Caco-2 (cell line): Measurements from ENCODE around the gene HDDC2. TPM values are rescaled to one million over a fixed set of nuclear protein-coding genes. Genes with fewer than 3 reads are reported as not detected.

Source experiments
- Bru-seq: library from RNA; stranded (reverse); fragments of 400-500 nt; gene quantifications from one replicate; lab custom pipeline; 2021; lab: Mats Ljungman, UMichigan
- BruChase-seq, 2 experiments: library from RNA; stranded (reverse); fragments of 400-500 nt; gene quantifications; one replicate each; lab custom pipeline; 2021; lab: Mats Ljungman, UMichigan
- BruUV-seq: library from RNA; stranded (reverse); fragments of 400-500 nt; replicated peaks from 2 replicates; lab custom pipeline; 2021; lab: Mats Ljungman, UMichigan
- CTCF ChIA-PET: fragments of 300-600 bp; sonication (Branson Sonifier 250); formaldehyde crosslinking; loops from one replicate; lab custom pipeline; 2022; ENCODE audit warnings: antibody characterized with exemption; lab: Charles Lee
- POLR2A ChIA-PET: fragments of 300-600 bp; sonication (Branson Sonifier 250); formaldehyde crosslinking; loops from one replicate; lab custom pipeline; 2022; ENCODE audit warnings: antibody characterized with exemption; lab: Charles Lee
- DNase-seq, 2 experiments: peaks; one replicate each; pipeline versions ENCODE4 v3.0.0 to v3.0.0-alpha.2; 2020 to 2022
- H3K27me3 ChIP-seq: replicated peaks from 2 replicates; pipeline ENCODE4 v1.6.0; 2011; ENCODE audit warnings: low read length; ENCODE audit not compliant: control insufficient read depth, insufficient read depth
- H3K36me3 ChIP-seq: 2 replicates; pipeline ENCODE4 v1.5.1; 2011; ENCODE audit warnings: low read length; ENCODE audit not compliant: control insufficient read depth, insufficient read depth
- H3K4me1 ChIP-seq: fragments of 250-450 bp; sonication (Bioruptor Pico); 2 replicates; pipeline ENCODE4 v1.5.1; 2020; ENCODE audit warnings: mild to moderate bottlenecking
- H3K4me3 ChIP-seq: 2 replicates; pipeline ENCODE4 v1.5.1; 2011; ENCODE audit warnings: low read depth, mild to moderate bottlenecking, control low read depth, low read length
- H3K9me3 ChIP-seq: fragments of 250-450 bp; sonication (Bioruptor Pico); 2 replicates; pipeline ENCODE4 v1.5.1; 2020; ENCODE audit warnings: mild to moderate bottlenecking, moderate library complexity
- H3K27ac Mint-ChIP-seq: one replicate; pipeline ENCODE4 v1.8.0; 2022; ENCODE audit warnings: mixed read lengths; ENCODE audit not compliant: unreplicated experiment
- H3K27me3 Mint-ChIP-seq: one replicate; pipeline ENCODE4 v1.8.0; 2022; ENCODE audit warnings: mixed read lengths; ENCODE audit not compliant: insufficient read depth, unreplicated experiment
- H3K36me3 Mint-ChIP-seq: one replicate; pipeline ENCODE4 v1.8.0; 2022; ENCODE audit warnings: mild to moderate bottlenecking, mixed read lengths; ENCODE audit not compliant: insufficient read depth, unreplicated experiment
- H3K4me1 Mint-ChIP-seq: one replicate; pipeline ENCODE4 v1.8.0; 2022; ENCODE audit warnings: low read depth, mixed read lengths; ENCODE audit not compliant: unreplicated experiment
- H3K4me3 Mint-ChIP-seq: one replicate; pipeline ENCODE4 v1.8.0; 2022; ENCODE audit warnings: mild to moderate bottlenecking, moderate library complexity, mixed read lengths; ENCODE audit not compliant: unreplicated experiment
- H3K9me3 Mint-ChIP-seq: one replicate; pipeline ENCODE4 v1.8.0; 2022; ENCODE audit warnings: mixed read lengths; ENCODE audit not compliant: unreplicated experiment
- CTCF ChIP-seq, 2 experiments: fragments of 200-600 bp in 1 of 2; IDR thresholded peaks; 1 replicate in 1 of 2; 2 replicates in 1 of 2; pipeline versions ENCODE4 v1.5.1 to v1.8.0; 2011 to 2022; ENCODE audit warnings: antibody characterized with exemption in 1 of 2, control low read depth in 1 of 2, inconsistent platforms in 1 of 2, low read depth in 1 of 2, low read length in 1 of 2, mild to moderate bottlenecking in 1 of 2, moderate library complexity in 1 of 2; ENCODE audit not compliant: insufficient read depth in 1 of 2, severe bottlenecking in 1 of 2, unreplicated experiment in 1 of 2
- intact Hi-C: fragments of 100-400 bp; cut with micrococcal nuclease; formaldehyde crosslinking; loops from one replicate; pipeline ENCODE4 v1.10.0; 2022; ENCODE audit not compliant: unreplicated experiment
- long read RNA-seq: library from polyadenylated mRNA; stranded (forward); transcript quantifications from one replicate; pipeline ENCODE4 v2.0.0, GENCODE V29; 2022
- total RNA-seq: library from RNA; stranded (reverse); gene quantifications from 2 replicates; pipeline ENCODE4 v1.2.3, GENCODE V29; 2022

The HDDC2 gene
- total RNA-seq = 62.1 and 66.5 TPM in 2 replicates
- percentile 84 among the genes with signal in this experiment for Bru-seq, nascent RNA
- percentile 63 among the genes with signal in this experiment for BruChase-seq, experiment 1, labeled RNA remaining after a 2-hour chase
- percentile 70 among the genes with signal in this experiment for BruChase-seq, experiment 2, labeled RNA remaining after a 6-hour chase
- long read RNA-seq, transcript HDDC2-201 (5 exons, 1,350 nt) = minor isoform, 34 of 122 reads
- long read RNA-seq, transcript HDDC2-202 (6 exons, 918 nt) = major isoform, 64 of 122 reads
- long read RNA-seq, partial matches to known transcripts = 2 of 122 reads
- long read RNA-seq, other reads (novel, unspliced or antisense) = 20 of 122 reads

- Mint-ChIP-seq H3K4me3 (peak within 1 kb of the TSS; percentile 90), H3K9me3 (peaks cover 14% of the 10 kb centered on the region), H3K4me1 (peaks cover 23% of the 10 kb centered on the region), H3K27ac (peak within 1 kb of the TSS; percentile 88), H3K36me3 (peaks cover 20% of the 10 kb centered on the region), H3K27me3 (no peaks in the 10 kb centered on the region)
- intact Hi-C loops = loop anchor here (2.0 kb wide), 2 partner anchors 109 to 149 kb away; partner anchors contain the start of gene TPD52L1
- Histone ChIP-seq H3K4me3 (peak within 1 kb of the TSS; percentile 64), H3K4me1 (peaks cover 12% of the 10 kb centered on the region), H3K27me3 (no peaks in the 10 kb centered on the region), H3K36me3 (no peaks in the 10 kb centered on the region; the same call in 1 of the 2 replicates), H3K9me3 (no peaks in the 10 kb centered on the region)
- TF ChIP-seq CTCF (IDR thresholded peaks at IDR 0.05; ENCODE audit: insufficient read depth in 1 of 2, low read depth in 1 of 2, low read length in 1 of 2, severe bottlenecking in 1 of 2, unreplicated experiment in 1 of 2) = no peak
- no TSS peak for BruUV-seq
- DNase-seq = peak; percentile 72 to 81
- POLR2A ChIA-PET = interaction anchor here (0.6 to 1.0 kb wide), 5 partner anchors 100 to 599 kb away, joined by 3 to 6 read pairs (median 3); partner anchors contain the start of gene NCOA7
- CTCF ChIA-PET = no interaction called here
Measured at GRCh38 chr6:125301435-125302391, at the start of gene HDDC2. Gene HDDC2, minus strand, starts transcription at chr6:125301967. Its CDS starts 35 bp downstream, at chr6:125301932.

- no peak overlapping the region for H3K4me3 ChIP-seq
Measured at GRCh38 chr6:125346926-125347563, 45.3 kb upstream of the HDDC2 start.

More at GRCh38 chr6:125346926-125347563, 45.3 kb upstream of the HDDC2 start:
- ChIA-PET CTCF (no interaction called here), POLR2A (interaction anchor here (0.6 kb wide), 1 partner anchor 30 kb away, joined by 3 read pairs; no protein-coding TSS in a partner anchor)
- no peak for TF ChIP-seq CTCF (IDR thresholded peaks at IDR 0.05; ENCODE audit: insufficient read depth in 1 of 2, low read depth in 1 of 2, low read length in 1 of 2, severe bottlenecking in 1 of 2, unreplicated experiment in 1 of 2)
- intact Hi-C loops = no loop called here
- H3K36me3 Mint-ChIP-seq = no peaks in the 10 kb centered on the region
- no peaks in the 10 kb centered on the region for H3K9me3 ChIP-seq
- H3K27me3 Mint-ChIP-seq = no peaks in the 10 kb centered on the region
- no peak for DNase-seq
- no peak overlapping the region for H3K27ac Mint-ChIP-seq
- no TSS peak for BruUV-seq
- no peaks in the 10 kb centered on the region for H3K4me1 Mint-ChIP-seq
- H3K27me3 ChIP-seq = no peaks in the 10 kb centered on the region; the same call in none of the 2 replicates
- no peaks in the 10 kb centered on the region for H3K9me3 Mint-ChIP-seq
- no peaks in the 10 kb centered on the region for H3K36me3 ChIP-seq
- no peak overlapping the region for H3K4me3 Mint-ChIP-seq
- no peaks in the 10 kb centered on the region for H3K4me1 ChIP-seq
